PFSK-1 (cell line): ENCODE results near the gene RCSD1.

Experiments
- POLR2AphosphoS5 ChIP-seq: IDR thresholded peaks from 2 replicates; pipeline ENCODE4 v1.6.1; 2012; ENCODE audit warnings: low read depth, mild to moderate bottlenecking, control low read depth, low read length, moderate library complexity
- REST ChIP-seq, 2 experiments: IDR thresholded peaks; 2 replicates each; pipeline versions ENCODE4 v1.6.1 to v1.8.0; 2011 to 2012; ENCODE audit warnings: low read depth in 2 of 2, low read length in 2 of 2, control low read depth in 1 of 2, inconsistent platforms in 1 of 2, mild to moderate bottlenecking in 1 of 2, moderate library complexity in 1 of 2; ENCODE audit not compliant: insufficient read depth in 1 of 2
- SIN3A ChIP-seq: IDR thresholded peaks from 2 replicates; pipeline ENCODE4 v1.6.1; 2012; ENCODE audit warnings: mild to moderate bottlenecking, low read length, moderate library complexity, borderline replicate concordance; ENCODE audit not compliant: insufficient read depth
- TAF1 ChIP-seq: IDR thresholded peaks from 2 replicates; pipeline ENCODE4 v1.6.1; 2012; ENCODE audit warnings: low read length, control low read depth, borderline replicate concordance; ENCODE audit not compliant: insufficient read depth

- TF ChIP-seq POLR2AphosphoS5 (no peak), TAF1 (no peak), REST (IDR thresholded peaks at IDR 0.05; ENCODE audit: insufficient read depth in 1 of 2, low read depth in 2 of 2, low read length in 2 of 2) (no peak), SIN3A (no peak)
Observed at GRCh38 chr1:167678838-167679237, 48.8 kb downstream of the RCSD1 start.
